K562 (cell line): ENCODE measurements around the gene CCR2. TPM values are rescaled to one million over a fixed set of nuclear protein-coding genes. Genes with fewer than 3 reads are reported as not detected.

Experiments used
- ASH1L ChIP-seq: fragments of 450-650 bp; IDR thresholded peaks from 2 replicates; pipeline ENCODE4 v1.6.1; 2018; ENCODE audit warnings: borderline replicate concordance, mild to moderate bottlenecking, low read depth; ENCODE audit not compliant: partially characterized antibody
- SP2 ChIP-seq: IDR thresholded peaks from 2 replicates; pipeline ENCODE4 v1.6.1; 2011; ENCODE audit warnings: mild to moderate bottlenecking, low read depth, low read length, moderate library complexity; ENCODE audit not compliant: poor library complexity, severe bottlenecking; ENCODE audit errors: extremely low read depth
- THRAP3 ChIP-seq: fragments of 450-650 bp; IDR thresholded peaks from 2 replicates; pipeline ENCODE4 v1.6.1; 2016; ENCODE audit warnings: mild to moderate bottlenecking, inconsistent platforms, borderline replicate concordance
- polyA plus RNA-seq, 8 experiments: library from polyadenylated mRNA; depleted of rRNA in 4 of 8; stranded (reverse) in 5 of 8; unstranded in 3 of 8; fragments of >200 nt; fragmentation: Nextera tagmentation in 2 of 8; fragmentation: Illumina TruSeq in 1 of 8; extraction: Ambion mirVana in 2 of 8; extraction: Trizol in 1 of 8; gene quantifications; 2 replicates each; pipeline versions ENCODE4 v1.2.1 to v1.2.3, GENCODE V29; 2011 to 2014; ENCODE audit warnings: inconsistent platforms in 1 of 8, missing spikeins in 1 of 8
- total RNA-seq, 7 experiments: library from RNA; depleted of rRNA in 6 of 7; stranded (reverse); fragments of >200 nt in 6 of 7; fragmentation: Illumina TruSeq in 2 of 7; extraction: Trizol in 2 of 7; gene quantifications; 2 replicates each; pipeline versions ENCODE4 v1.2.1 to v1.2.3, GENCODE V29; 2011 to 2021; ENCODE audit warnings: low replicate concordance in 1 of 7
- TF ChIP-seq, protein P1 (sequence below): fragments of 450-650 bp; IDR thresholded peaks from 2 replicates; pipeline ENCODE4 v1.6.1; 2016; ENCODE audit warnings: low read depth
- TF ChIP-seq, protein P2 (sequence below): sonication (generic); formaldehyde crosslinking; IDR thresholded peaks from 2 replicates; pipeline ENCODE4 v1.8.0; 2022; ENCODE audit warnings: mild to moderate bottlenecking, missing genetic modification reagents, borderline replicate concordance

CCR2 gene
- total and polyA plus RNA-seq, 9 of the 15 experiments (the other 6 are each of a cell fraction or from before 2014, with no cell fraction given): not detected

DNA sequence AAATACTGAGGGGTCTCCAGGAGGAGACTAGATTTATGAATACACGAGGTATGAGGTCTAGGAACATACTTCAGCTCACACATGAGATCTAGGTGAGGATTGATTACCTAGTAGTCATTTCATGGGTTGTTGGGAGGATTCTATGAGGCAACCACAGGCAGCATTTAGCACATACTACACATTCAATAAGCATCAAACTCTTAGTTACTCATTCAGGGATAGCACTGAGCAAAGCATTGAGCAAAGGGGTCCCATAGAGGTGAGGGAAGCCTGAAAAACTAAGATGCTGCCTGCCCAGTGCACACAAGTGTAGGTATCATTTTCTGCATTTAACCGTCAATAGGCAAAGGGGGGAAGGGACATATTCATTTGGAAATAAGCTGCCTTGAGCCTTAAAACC is 21.3 kb downstream of the CCR2 start (continued):
- TF ChIP-seq, protein P1, sequence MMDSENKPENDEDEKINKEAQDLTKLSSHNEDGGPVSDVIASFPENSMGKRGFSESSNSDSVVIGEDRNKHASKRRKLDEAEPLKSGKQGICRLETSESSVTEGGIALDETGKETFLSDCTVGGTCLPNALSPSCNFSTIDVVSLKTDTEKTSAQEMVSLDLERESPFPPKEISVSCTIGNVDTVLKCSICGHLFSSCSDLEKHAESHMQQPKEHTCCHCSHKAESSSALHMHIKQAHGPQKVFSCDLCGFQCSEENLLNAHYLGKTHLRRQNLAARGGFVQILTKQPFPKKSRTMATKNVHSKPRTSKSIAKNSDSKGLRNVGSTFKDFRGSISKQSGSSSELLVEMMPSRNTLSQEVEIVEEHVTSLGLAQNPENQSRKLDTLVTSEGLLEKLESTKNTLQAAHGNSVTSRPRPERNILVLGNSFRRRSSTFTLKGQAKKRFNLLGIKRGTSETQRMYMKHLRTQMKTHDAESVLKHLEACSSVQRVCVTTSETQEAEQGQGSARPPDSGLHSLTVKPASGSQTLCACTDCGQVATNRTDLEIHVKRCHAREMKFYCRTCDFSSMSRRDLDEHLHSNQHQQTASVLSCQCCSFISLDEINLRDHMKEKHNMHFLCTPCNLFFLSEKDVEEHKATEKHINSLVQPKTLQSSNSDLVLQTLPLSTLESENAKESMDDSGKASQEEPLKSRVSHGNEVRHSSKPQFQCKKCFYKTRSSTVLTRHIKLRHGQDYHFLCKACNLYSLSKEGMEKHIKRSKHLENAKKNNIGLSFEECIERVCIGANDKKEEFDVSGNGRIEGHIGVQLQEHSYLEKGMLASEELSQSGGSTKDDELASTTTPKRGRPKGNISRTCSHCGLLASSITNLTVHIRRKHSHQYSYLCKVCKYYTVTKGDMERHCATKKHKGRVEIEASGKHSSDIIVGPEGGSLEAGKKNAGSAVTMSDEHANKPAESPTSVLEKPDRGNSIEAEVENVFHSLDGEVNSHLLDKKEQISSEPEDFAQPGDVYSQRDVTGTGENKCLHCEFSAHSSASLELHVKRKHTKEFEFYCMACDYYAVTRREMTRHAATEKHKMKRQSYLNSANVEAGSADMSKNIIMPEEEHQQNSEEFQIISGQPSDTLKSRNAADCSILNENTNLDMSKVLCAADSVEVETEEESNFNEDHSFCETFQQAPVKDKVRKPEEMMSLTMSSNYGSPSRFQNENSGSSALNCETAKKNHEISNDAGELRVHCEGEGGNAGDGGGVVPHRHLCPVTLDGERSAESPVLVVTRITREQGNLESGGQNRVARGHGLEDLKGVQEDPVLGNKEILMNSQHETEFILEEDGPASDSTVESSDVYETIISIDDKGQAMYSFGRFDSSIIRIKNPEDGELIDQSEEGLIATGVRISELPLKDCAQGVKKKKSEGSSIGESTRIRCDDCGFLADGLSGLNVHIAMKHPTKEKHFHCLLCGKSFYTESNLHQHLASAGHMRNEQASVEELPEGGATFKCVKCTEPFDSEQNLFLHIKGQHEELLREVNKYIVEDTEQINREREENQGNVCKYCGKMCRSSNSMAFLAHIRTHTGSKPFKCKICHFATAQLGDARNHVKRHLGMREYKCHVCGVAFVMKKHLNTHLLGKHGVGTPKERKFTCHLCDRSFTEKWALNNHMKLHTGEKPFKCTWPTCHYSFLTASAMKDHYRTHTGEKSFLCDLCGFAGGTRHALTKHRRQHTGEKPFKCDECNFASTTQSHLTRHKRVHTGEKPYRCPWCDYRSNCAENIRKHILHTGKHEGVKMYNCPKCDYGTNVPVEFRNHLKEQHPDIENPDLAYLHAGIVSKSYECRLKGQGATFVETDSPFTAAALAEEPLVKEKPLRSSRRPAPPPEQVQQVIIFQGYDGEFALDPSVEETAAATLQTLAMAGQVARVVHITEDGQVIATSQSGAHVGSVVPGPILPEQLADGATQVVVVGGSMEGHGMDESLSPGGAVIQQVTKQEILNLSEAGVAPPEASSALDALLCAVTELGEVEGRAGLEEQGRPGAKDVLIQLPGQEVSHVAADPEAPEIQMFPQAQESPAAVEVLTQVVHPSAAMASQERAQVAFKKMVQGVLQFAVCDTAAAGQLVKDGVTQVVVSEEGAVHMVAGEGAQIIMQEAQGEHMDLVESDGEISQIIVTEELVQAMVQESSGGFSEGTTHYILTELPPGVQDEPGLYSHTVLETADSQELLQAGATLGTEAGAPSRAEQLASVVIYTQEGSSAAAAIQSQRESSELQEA: no peak
- TF ChIP-seq SP2 (no peak), THRAP3 (no peak), ASH1L (no peak)
- TF ChIP-seq, protein P2, sequence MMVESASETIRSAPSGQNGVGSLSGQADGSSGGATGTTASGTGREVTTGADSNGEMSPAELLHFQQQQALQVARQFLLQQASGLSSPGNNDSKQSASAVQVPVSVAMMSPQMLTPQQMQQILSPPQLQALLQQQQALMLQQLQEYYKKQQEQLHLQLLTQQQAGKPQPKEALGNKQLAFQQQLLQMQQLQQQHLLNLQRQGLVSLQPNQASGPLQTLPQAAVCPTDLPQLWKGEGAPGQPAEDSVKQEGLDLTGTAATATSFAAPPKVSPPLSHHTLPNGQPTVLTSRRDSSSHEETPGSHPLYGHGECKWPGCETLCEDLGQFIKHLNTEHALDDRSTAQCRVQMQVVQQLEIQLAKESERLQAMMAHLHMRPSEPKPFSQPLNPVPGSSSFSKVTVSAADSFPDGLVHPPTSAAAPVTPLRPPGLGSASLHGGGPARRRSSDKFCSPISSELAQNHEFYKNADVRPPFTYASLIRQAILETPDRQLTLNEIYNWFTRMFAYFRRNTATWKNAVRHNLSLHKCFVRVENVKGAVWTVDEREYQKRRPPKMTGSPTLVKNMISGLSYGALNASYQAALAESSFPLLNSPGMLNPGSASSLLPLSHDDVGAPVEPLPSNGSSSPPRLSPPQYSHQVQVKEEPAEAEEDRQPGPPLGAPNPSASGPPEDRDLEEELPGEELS (CRISPR knock-in tag): no peak
